GM23338 (cell line): ENCODE measurements around the gene GPC5. TPM values are rescaled to one million over a fixed set of nuclear protein-coding genes. Genes with fewer than 3 reads are reported as not detected.

Experiments used
- ATAC-seq: fragments of 200-7000 bp; cut with Tn5 transposase; 3 replicates; pipeline ENCODE4 v1.9.1; 2020
- DNase-seq: peaks from one replicate; pipeline ENCODE4 v3.0.0-alpha.2; 2015; ENCODE audit warnings: low spot score
- H2AFZ ChIP-seq: fragments of 200-600 bp; sonication (generic); 2 replicates; pipeline ENCODE4 v1.8.0; 2016; ENCODE audit warnings: antibody characterized with exemption, mild to moderate bottlenecking, moderate library complexity
- H3F3A ChIP-seq: fragments of 200-600 bp; sonication (generic); replicated peaks from 2 replicates; pipeline ENCODE4 v1.8.0; 2017; ENCODE audit warnings: antibody characterized with exemption, mixed run types, low read depth
- H3K27ac ChIP-seq: fragments of 200-600 bp; sonication (generic); 2 replicates; pipeline ENCODE4 v1.6.1; 2016; ENCODE audit warnings: low read depth
- H3K27me3 ChIP-seq: fragments of 200-600 bp; sonication (generic); 2 replicates; pipeline ENCODE4 v1.8.0; 2016; ENCODE audit warnings: mild to moderate bottlenecking, mixed run types, moderate library complexity; ENCODE audit not compliant: insufficient read depth
- H3K36me3 ChIP-seq: fragments of 200-600 bp; sonication (generic); 2 replicates; pipeline ENCODE4 v1.8.0; 2016; ENCODE audit warnings: mild to moderate bottlenecking; ENCODE audit not compliant: insufficient read depth
- H3K4me1 ChIP-seq: fragments of 200-600 bp; sonication (generic); 2 replicates; pipeline ENCODE4 v1.8.0; 2016; ENCODE audit warnings: mild to moderate bottlenecking, moderate library complexity; ENCODE audit not compliant: insufficient read depth
- H3K4me2 ChIP-seq: fragments of 200-600 bp; sonication (generic); 2 replicates; pipeline ENCODE4 v1.7.1; 2017; ENCODE audit warnings: mixed run types
- H3K4me3 ChIP-seq: fragments of 200-600 bp; sonication (generic); 2 replicates; pipeline ENCODE4 v1.6.1; 2016; ENCODE audit warnings: mixed run types
- H3K79me2 ChIP-seq: fragments of 200-600 bp; sonication (generic); replicated peaks from 2 replicates; pipeline ENCODE4 v1.8.0; 2017; ENCODE audit warnings: mild to moderate bottlenecking; ENCODE audit not compliant: insufficient read depth
- H3K9me2 ChIP-seq: fragments of 200-600 bp; sonication (generic); 2 replicates; pipeline ENCODE4 v1.8.0; 2017; ENCODE audit not compliant: insufficient read depth
- H4K20me1 ChIP-seq: fragments of 200-600 bp; sonication (generic); replicated peaks from 2 replicates; pipeline ENCODE4 v1.8.0; 2017; ENCODE audit warnings: mild to moderate bottlenecking; ENCODE audit not compliant: insufficient read depth
- H3K27ac Mint-ChIP-seq: 2 replicates; pipeline ENCODE4 v1.8.0; 2020; ENCODE audit warnings: inconsistent platforms, mild to moderate bottlenecking, moderate library complexity, mixed read lengths
- H3K27me3 Mint-ChIP-seq: 3 replicates; pipeline ENCODE4 v1.8.0; 2022; ENCODE audit warnings: low read depth, mild to moderate bottlenecking, moderate library complexity, mixed read lengths, inconsistent platforms; ENCODE audit not compliant: insufficient read depth, poor library complexity
- H3K36me3 Mint-ChIP-seq: 3 replicates; pipeline ENCODE4 v1.8.0; 2021; ENCODE audit warnings: low read depth, mild to moderate bottlenecking, inconsistent platforms, moderate library complexity, mixed read lengths
- H3K4me1 Mint-ChIP-seq: 3 replicates; pipeline ENCODE4 v1.8.0; 2020; ENCODE audit warnings: mild to moderate bottlenecking, inconsistent platforms, mixed read lengths
- H3K4me3 Mint-ChIP-seq: 3 replicates; pipeline ENCODE4 v1.8.0; 2021; ENCODE audit warnings: moderate library complexity, mild to moderate bottlenecking, inconsistent platforms, mixed read lengths
- H3K9me3 Mint-ChIP-seq: 3 replicates; pipeline ENCODE4 v1.8.0; 2020; ENCODE audit warnings: moderate library complexity, mild to moderate bottlenecking, inconsistent platforms, mixed read lengths
- CREB1 ChIP-seq: fragments of 250-450 bp; sonication (Bioruptor Pico); IDR thresholded peaks from 2 replicates; pipeline ENCODE4 v1.5.0; 2020; ENCODE audit warnings: low read depth, mild to moderate bottlenecking, moderate library complexity
- CTCF ChIP-seq, 2 experiments: fragments of 200-600 bp in 1 of 2; sonication (generic) in 1 of 2; conservative IDR thresholded peaks; 2 replicates each; pipeline versions ENCODE4 v1.5.1 to v1.6.1; 2016 to 2017; ENCODE audit warnings: antibody characterized with exemption in 2 of 2, low read depth in 2 of 2, mild to moderate bottlenecking in 2 of 2, moderate library complexity in 1 of 2
- JUNB ChIP-seq: IDR thresholded peaks from one replicate; pipeline ENCODE4 v1.6.1; 2016; ENCODE audit warnings: antibody characterized with exemption; ENCODE audit not compliant: unreplicated experiment
- NANOG ChIP-seq: IDR thresholded peaks from 2 replicates; pipeline ENCODE4 v1.6.1; 2016; ENCODE audit warnings: antibody characterized with exemption, borderline replicate concordance
- POLR2AphosphoS5 ChIP-seq: IDR thresholded peaks from 2 replicates; pipeline ENCODE4 v1.6.1; 2016; ENCODE audit warnings: antibody characterized with exemption, low read depth
- STAT1 ChIP-seq: IDR thresholded peaks from one replicate; pipeline ENCODE4 v1.6.1; 2016; ENCODE audit warnings: antibody characterized with exemption; ENCODE audit not compliant: unreplicated experiment
- ZNF331 ChIP-seq: fragments of 250-450 bp; sonication (Bioruptor Pico); IDR thresholded peaks from 2 replicates; pipeline ENCODE4 v1.5.0; 2020; ENCODE audit warnings: low read depth, mild to moderate bottlenecking, moderate library complexity
- ZNF462 ChIP-seq: fragments of 250-450 bp; sonication (Bioruptor Pico); IDR thresholded peaks from 2 replicates; pipeline ENCODE4 v1.5.0; 2020; ENCODE audit warnings: mild to moderate bottlenecking, moderate library complexity
- polyA plus RNA-seq: library from polyadenylated mRNA; unstranded; fragments of >200 nt; fragmentation: Nextera tagmentation; extraction: Ambion mirVana; gene quantifications from 2 replicates; pipeline ENCODE4 v1.2.1, GENCODE V29; 2016
- total RNA-seq: library from RNA; depleted of rRNA; stranded (reverse); fragments of >200 nt; shearing (Covaris generic); gene quantifications from 2 replicates; pipeline ENCODE4 v1.2.3, GENCODE V29; 2014

GPC5 gene
- total and polyA plus RNA-seq, 2 experiments from 2014 or later, result 0.95 to 1.1 TPM

DNA sequence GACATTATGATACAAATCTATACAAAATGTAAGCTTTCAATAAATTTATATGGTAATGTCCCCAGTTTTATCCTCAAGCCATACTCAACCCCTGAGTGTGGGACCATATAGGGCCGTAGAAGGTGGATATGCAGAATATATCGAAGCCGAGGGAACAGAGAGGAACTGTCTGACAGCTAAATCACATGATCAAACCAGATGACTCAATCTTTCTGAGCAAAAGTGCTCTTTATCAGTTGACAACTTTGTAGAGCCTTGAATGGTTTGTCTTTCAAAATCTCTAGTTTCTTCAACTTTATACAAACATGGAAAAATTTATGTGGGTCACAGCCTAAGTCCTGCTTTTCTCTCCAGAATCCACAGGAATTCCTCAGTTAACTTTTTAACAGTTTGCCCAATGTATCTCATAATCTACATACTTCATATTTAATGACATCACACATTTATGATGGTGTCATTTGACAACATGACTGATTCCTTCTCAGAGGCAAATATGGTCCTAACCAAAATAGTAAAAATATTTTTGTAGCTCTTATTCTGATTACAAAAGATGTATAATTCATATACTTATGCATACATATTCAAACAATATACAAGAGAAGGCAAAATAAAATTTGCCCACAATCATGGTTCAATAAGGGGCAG, 1155.2 kb downstream of the GPC5 start (continued):
- TF ChIP-seq ZNF462 (CRISPR knock-in tag), result no peak

DNA sequence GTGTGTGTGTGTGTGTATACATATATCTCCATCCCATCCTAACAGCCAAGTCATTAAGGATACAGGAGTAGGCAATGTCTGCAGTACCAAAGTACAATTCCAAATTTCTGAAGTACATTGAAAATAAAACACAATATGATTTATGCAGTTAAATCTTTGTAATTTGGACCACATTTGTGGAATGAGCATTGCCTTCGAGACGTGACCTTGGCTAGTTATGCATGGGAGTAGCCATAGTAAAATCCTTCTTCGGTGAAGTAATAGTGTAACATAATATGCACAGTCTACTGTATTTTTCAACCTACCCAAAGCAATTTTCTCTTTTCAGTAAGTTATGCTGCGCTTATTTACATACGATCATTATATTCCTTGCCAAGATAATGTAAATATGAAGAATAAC, 1162.5 kb downstream of the GPC5 start:
- no peak overlapping the region for H3K27ac Mint-ChIP-seq
- no peak for TF ChIP-seq JUNB
- no peak for TF ChIP-seq STAT1
- TF ChIP-seq POLR2AphosphoS5, result no peak
- no peak for TF ChIP-seq ZNF462 (CRISPR knock-in tag)
- no peak for TF ChIP-seq CTCF (conservative IDR thresholded peaks at IDR 0.05; ENCODE audit: low read depth in 2 of 2)
- no peak for TF ChIP-seq CREB1 (CRISPR knock-in tag)
- no peak for TF ChIP-seq ZNF331 (CRISPR knock-in tag)
- TF ChIP-seq NANOG, result no peak

More for the DNA sequence above, 1162.5 kb downstream of the GPC5 start:
- DNase-seq (no peak), ATAC-seq (no peak)
- Histone ChIP-seq H3K27me3 (no peaks in the 10 kb centered on the region), H3K79me2 (no peaks in the 10 kb centered on the region), H3K4me1 (peaks cover 11% of the 10 kb centered on the region), H2AFZ (no peak overlapping the region), H4K20me1 (no peaks in the 10 kb centered on the region), H3K36me3 (no peaks in the 10 kb centered on the region), H3K9me2 (no peaks in the 10 kb centered on the region), H3K4me3 (no peak overlapping the region), H3K4me2 (no peak overlapping the region), H3K27ac (no peak overlapping the region), H3F3A (no peaks in the 10 kb centered on the region)
- H3K4me1 Mint-ChIP-seq, result peaks cover 13% of the 10 kb centered on the region
- no peaks in the 10 kb centered on the region for H3K9me3 Mint-ChIP-seq
- H3K27me3 Mint-ChIP-seq, result no peaks in the 10 kb centered on the region
- H3K4me3 Mint-ChIP-seq, result no peak overlapping the region
- H3K36me3 Mint-ChIP-seq, result no peaks in the 10 kb centered on the region
